HG03108 (cell line): ENCODE results near the gene TTI1.

Experiments
- ATAC-seq: cut with Tn5 transposase; IDR thresholded peaks from one replicate; pipeline ENCODE4 v1.9.1; 2021; ENCODE audit warnings: moderate library complexity; ENCODE audit not compliant: unreplicated experiment

Gene TTI1

DNA sequence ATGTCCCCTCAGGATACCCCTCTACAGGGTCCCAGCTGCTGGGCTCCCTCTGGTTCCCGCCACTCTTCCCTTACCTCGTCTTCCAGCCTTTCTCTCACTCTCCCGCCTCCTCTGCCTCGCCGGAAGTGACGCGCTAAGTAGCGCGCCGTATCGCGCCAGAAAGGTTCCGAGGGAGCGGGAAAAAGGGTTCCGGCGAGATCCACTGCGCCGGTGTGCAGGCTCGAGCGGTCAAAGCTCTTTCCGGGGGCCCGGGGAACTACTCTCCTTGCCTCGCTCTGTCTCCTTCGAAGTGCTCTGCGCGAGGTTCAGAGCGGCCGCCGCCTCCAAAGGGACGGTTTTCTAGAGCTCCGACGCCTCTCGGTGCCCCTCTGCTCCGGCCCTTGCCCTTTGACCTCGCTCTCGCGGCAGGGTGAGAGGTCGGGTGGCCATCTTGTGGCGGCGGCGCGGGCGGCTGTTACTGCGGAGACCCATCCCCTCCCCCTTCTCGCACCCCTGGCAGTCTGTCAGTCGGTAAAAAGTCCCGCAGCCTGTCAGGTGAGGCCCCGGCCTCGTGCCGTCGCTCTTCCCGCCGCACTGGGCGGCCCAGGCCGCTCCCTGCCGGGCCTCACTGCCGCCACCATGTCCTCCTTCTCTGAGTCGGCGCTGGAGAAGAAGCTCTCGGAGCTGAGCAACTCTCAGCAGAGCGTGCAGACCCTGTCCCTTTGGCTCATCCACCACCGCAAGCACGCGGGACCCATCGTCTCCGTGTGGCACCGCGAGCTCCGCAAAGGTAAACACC, at the start of gene TTI1, which contains the start of gene RPRD1B:
TTI1 (minus strand) TSS at position 127 of the 778 bp plus-strand sequence. CDS start 19,640 bp downstream, outside the sequence.
RPRD1B (plus strand) TSS at position 417 of the 778 bp plus-strand sequence; CDS start at position 619, 202 bp downstream.
- ATAC-seq, result peak; percentile 62

DNA sequence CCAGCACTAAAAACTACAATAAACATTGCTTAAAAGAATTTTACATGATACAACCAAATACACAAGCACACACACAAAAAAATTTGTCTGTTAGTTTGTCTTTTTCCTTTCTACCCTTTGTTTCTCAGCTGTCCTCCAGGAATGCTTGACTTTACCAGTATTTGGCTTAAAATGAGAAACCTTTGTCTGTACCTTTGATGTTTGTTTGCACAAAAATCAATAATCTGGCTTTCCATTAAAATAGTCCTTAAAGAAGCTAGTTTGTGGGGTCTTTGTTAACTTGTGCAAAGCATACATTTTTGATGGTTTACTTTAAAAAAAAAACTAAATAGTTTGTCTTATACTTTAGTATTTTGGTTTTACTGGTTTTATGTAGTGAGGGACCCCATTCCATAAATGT, 49.6 kb upstream of the TTI1 start:
- ATAC-seq, result no peak

DNA sequence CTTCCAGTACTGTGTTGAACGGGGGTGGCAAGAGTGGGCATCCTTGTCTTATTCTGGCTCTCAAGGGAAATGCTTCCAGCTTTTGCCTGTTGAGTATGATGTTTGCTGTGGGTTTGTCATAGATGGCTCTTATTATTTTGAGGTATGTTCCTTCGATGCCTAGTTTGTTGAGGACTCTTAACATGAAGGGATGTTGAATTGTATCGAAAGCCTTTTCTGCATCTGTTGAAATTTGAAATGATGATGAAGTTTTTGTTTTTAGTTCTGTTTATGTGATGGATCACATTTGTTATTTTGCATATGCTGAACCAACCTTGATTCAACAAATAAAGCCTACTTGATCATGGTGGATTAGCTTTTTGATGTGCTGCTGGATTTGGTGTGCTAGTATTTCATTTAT, 48.3 kb upstream of the TTI1 start:
- ATAC-seq, result no peak

- no peak for ATAC-seq
Observed at GRCh38 chr20:38079353-38079752, 46.1 kb upstream of the TTI1 start.

- no peak for ATAC-seq
Observed at GRCh38 chr20:38078084-38078483, 44.8 kb upstream of the TTI1 start.

DNA sequence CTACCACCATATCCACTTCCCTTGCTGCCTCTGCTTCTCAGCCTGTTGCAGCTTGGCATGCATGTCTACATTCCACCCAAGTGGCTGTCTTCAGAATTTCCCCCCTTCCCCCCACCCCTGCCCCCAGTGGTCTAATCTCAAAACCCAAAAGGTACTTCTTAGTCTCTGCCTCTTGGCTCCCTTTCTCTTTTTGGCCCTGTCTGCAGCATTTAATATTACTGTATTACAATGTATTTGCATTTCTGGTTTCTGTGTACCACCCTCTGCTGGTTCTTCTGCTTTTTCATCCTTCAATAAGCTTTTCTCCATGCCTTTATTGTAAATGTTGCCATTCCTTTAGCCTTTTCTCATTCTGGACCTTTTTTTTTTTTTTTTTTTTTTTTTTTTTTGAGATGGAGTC, 43.3 kb upstream of the TTI1 start:
- ATAC-seq, result no peak

GRCh38 chr20:38075161-38075998, 42.1 kb upstream of the TTI1 start:
- ATAC-seq, result no peak

GRCh38 chr20:38073307-38074071, 40.2 kb upstream of the TTI1 start:
- no peak for ATAC-seq

DNA sequence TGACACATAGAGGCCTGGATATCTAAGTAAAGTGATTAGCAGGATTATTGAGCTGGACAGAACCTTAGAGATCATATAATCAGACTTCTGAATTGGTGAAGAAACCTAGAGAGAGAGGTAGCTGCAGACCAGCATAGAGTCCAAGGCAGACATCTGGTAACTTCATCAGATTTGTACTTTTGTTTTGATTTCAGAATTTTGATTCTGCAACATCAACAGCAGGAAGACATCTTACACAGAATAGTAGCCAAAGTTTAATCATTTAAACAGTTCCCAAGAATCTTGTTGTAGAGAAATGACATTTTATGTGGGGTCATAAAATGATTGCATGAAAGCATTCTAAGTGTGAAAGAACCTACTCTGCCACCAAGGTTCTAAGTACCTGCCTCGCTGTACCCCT, 39.6 kb upstream of the TTI1 start:
- no peak for ATAC-seq

DNA sequence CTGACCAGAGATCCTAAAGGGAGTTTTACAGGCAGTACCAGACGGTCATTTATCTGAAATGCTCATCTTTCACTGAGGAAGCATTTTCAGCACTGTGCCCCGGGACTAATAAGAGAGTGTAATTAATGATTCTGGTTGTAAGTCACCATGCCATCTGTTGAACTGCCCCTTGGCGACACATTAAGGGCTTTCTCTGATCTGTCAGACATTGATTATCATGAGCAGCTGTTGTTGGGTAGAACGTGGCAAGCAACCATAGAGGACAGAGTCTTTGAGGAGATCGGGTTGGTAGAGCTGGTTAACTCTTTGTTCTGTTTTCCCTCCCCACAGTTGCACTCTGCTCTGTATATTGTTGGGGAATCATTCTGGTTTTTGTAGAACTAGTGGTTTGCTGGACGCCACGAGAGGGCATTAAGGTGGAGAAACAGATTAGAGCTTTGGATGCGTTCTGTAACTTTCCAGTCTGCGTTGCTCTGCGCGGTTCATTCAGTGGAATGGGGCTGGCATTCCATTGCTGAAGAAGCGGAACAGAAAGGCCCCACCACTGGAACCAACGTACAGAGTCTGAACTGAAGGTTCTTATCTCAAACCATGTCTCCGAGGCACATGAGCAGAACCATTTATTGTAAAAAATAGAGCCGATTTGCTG, 34.6 kb upstream of the TTI1 start:
- no peak for ATAC-seq

DNA sequence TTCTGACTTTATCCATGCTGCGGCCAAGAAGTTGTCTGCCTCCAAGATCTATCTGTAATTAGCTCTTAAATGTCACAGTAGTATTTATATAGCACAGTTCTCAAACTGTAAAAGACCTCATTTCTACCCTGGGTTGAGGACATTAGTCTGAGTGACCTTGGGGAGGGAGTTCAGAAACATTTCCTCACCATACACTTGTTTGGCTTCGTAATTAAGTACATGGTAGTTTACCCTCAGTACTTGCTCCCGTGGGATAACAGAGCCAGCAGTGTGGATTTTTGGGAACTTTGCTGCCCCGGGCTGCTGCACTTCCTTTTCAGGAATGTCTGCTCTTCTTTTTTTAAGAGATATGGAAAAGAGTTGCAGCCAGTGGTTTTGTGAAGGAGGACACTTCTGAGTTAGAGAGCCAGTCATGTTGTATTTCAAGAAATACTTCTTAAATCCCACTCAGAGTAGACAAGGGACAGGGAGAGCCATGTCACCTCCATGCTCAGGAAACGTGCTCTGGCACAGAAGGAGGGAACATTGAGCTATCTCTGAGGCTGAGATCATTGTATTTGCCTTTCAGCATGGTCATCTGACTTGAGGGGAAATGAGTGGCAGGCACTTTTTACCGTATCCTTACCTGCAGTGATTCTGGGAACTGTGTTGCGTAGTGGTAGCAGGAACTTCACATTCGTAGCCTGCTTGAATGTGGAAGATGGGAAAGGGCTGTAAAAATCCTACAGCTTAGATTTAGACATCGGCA, 33.9 kb upstream of the TTI1 start:
- ATAC-seq, result no peak

DNA sequence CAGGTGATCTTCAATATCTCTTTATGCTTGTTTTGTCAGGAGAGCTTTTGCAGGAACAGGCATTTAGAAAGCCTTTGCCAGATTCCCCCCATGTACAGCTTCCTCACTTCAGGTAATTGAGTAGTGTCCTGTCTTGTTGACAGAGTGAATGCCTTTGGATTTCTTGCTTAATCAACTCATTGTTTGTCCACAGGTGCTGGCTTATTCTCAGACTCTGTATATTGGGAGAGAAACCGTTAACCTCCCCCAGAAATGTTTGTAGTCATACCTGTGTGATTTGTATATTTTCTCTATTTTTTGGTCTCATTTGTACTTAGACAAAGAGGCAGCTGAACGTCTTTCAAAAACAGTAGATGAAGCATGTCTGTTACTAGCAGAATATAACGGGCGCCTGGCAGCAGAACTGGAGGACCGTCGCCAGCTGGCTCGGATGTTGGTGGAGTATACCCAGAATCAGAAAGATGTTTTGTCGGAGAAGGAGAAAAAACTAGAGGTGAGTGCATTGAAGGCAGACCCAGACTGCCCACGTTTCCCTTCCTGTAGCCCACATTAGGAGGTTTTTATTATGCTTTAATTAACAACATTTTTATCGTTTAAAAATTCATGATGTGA, 32.6 kb upstream of the TTI1 start:
- no peak for ATAC-seq

- ATAC-seq, result no peak
Observed at GRCh38 chr20:38063911-38064530, 30.8 kb upstream of the TTI1 start.

DNA sequence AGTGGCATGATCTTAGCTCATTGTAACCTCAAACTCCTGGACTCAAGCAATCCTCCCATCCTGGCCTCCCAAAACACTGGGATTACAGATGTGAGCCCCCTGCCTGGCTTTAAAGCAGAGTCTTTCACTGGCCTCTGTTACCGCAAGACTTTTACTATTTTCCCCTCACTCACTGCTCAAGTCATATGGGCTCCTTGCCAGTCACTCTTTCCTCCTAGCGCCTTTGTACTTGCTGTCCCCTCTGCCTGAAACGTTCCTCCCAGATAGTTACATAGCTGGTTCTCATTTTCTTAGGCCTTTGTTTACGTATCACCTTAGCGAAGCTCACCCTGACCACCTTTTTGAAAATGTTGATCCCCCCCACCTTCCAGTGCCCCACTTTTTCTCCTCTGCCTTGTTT, 29.6 kb upstream of the TTI1 start:
- no peak for ATAC-seq

GRCh38 chr20:38061109-38061508, 27.9 kb upstream of the TTI1 start:
- ATAC-seq, result peak; percentile 48

- no peak for ATAC-seq
Observed at GRCh38 chr20:38060536-38060935, 27.3 kb upstream of the TTI1 start.

DNA sequence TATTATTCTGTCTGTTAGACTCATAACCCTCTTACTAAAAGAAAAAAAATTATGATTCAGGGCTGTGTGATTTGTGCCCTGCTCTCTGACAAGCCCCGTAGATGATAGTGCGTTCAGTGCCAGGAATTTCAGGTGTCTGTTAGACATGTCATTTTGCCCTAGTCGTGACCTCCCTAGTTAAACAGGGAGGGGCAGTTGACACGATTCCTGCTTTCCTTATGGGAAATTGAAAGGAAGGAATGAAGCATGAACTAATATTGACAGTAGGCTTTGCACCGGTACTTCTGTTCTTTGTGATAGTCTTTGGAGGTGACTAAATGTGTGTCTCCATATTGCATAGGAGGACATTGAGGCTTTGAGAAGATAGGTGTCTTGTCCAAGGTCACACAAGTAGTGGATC, 26.6 kb upstream of the TTI1 start:
- no peak for ATAC-seq

- peak; percentile 51 for ATAC-seq
Observed at GRCh38 chr20:38057351-38057972, 24.2 kb upstream of the TTI1 start.

GRCh38 chr20:38055848-38056247, 22.6 kb upstream of the TTI1 start:
- ATAC-seq, result no peak
